NCI-H1417 (cell line): ENCODE results near the gene NSD2.
"Not testable (repeated sequence)": the region's sequence is repeated elsewhere in the genome, so short reads cannot be mapped to it uniquely, and the experiment has no call there.

ENCODE experiments used
- DNase-seq, 3 experiments: peaks; one replicate each; lab custom pipeline; 2025; lab: John Stamatoyannopoulos, UW

The NSD2 gene

DNA sequence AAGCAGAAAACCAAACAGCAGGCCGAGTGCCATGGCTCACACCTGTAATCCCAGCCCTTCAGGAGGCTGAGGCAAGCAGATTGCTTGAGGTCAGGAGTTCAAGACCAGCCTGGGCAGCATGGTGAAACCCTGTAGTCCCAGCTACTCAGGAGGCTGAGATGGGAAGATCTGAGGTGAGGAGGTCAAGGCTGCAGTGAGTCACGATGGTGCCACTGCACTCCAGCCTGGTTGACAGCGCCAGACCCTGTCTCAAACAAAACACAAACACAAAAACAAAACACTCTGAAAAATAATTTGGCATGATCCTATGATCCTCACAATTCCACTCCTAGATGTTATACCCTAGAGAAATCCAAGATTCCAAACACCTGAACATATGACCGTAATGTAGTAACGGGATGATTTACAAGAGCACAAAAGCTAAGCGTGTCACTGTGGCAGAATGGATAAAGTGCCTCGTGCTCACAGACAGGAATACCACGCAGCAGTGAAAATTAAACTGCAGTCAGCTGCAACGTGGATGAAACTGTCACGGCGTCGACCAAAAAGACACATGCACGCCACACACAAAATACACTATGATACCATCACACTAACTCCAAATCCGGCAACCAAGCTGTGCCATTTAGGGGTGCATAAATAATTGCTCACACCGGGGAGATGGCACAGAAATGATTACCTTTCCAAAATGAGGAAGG lies 135.9 kb downstream of the NSD2 start:
- DNase-seq, result no peak

- DNase-seq, result peak in 1 of 3 experiments; percentile 29
Measured at GRCh38 chr4:2007804-2008670, 136.8 kb downstream of the NSD2 start.

GRCh38 chr4:2008671-2008920 lies 137.4 kb downstream of the NSD2 start:
- no peak for DNase-seq

- peak; percentile 95 to 99 (median 98) for DNase-seq
Measured at GRCh38 chr4:2008921-2009650, 137.9 kb downstream of the NSD2 start, which contains the start of gene NELFA. NELFA (minus strand) TSS chr4:2008974; CDS start chr4:2008959, 15 bp downstream.

GRCh38 chr4:2009651-2010233 lies 138.5 kb downstream of the NSD2 start:
- DNase-seq, result peak; percentile 33 to 84 (median 81)

DNA sequence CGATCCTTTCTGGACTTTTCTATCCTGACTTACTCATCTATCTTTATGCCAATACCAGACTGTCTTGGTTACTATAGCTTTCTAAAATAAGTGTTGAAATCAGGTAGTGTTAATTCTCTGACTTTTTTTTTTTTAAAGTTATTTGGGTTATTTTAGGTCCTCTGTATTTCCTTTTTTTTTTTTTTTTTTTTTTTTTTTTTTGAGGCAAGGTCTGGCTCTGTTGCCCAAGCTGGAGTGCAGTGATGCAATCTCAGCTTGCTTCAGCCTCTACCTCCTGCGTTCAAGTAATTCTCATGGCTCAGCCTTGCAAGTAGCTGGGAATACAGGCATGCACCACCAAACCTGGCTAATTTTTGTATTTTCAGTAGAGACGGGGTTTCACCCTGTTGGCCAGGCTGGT lies 140.4 kb downstream of the NSD2 start:
- no peak for DNase-seq

GRCh38 chr4:2015008-2015407 lies 143.8 kb downstream of the NSD2 start:
- DNase-seq, result no peak

GRCh38 chr4:2021358-2022018 lies 150.3 kb downstream of the NSD2 start:
- DNase-seq, result not testable (repeated sequence)

DNA sequence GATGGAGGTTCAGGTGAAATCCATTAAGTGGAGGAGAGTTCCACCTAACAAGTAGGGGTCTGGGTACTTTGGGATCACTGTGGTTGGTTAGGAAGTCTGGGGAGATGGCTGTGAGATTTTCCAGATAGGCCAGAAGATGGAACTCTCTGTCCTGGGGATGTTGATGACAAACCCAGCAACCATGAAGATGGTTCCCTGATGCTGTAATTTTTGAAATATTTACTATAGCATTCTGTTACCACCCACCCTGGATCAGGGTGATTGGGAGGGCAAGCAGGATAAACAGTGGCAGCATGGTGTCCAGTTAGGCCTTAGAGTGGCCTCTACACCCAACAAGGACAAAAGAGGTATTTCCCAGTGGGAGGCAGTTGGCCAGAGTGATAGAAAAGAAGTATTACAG lies 153.5 kb downstream of the NSD2 start:
- DNase-seq, result no peak

DNA sequence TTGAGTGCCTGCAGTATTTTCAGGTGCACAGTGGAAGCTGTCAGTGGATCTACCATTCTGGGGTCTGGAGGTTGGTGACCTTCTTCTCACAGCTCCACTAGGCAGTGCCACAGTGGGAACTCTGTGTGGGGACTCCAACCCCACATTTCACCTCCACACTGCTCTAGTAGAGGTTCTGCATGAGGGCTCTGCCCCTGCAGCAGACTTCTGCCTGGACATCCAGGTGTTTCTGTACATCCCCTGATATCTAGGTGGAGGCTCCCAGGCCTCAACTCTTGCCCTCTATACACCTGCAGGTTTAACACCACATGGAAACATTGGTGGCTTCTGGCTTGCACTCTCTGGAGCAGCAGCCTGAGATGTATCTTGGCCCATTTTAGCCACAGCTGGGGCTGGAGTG lies 154.6 kb downstream of the NSD2 start:
- no peak for DNase-seq

DNA sequence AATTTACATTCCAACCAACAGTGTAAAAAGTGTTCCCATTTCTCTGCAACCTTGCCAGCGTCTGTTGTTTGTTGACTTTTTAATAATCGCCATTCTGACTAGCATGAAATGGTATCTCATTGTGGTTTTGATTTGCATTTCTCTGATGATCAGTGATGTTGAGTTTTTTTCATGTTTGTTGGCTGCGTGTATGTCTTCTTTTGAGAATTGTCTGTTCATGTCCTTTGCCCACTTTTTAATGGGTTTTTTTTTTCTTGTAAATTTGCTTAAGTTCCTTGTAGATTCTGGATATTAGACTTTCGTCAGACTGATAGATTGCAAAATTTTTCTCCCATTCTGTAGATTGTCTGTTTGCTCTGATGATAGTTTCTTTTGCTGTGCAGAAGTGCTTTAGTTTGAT lies 155.9 kb downstream of the NSD2 start:
- not testable (repeated sequence) for DNase-seq

DNA sequence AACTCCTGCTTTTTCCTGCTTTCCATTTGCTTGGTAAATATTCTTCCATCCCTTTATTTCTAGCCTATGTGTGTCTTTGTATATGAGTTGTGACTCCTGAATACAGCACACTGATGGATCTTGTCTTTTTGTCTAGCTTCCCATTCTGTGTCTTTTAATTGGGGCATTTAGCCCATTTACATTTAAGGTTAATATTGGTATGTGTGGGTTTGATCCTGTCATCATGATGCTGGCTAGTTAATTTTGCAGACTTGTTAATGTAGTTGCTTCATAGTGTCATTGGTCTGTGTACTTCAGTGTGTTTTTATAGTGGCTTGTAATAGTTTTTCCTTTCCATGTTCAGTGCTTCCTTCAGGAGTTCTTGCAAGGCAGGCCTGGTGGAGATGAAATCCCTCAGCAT lies 160.0 kb downstream of the NSD2 start:
- DNase-seq, result not testable (repeated sequence)
